Esophagus (tissue), 2 donors: ENCODE results near the gene SRRM1. TPM values are rescaled to one million over a fixed set of nuclear protein-coding genes. Genes with fewer than 3 reads are reported as not detected.
"Not testable (repeated sequence)": the region's sequence is repeated elsewhere in the genome, so short reads cannot be mapped to it uniquely, and the experiment has no call there.

ENCODE experiments used
- H3K27ac ChIP-seq, 2 donors: one replicate each; pipeline ENCODE4 v1.5.1; 2013; ENCODE audit warnings: low read depth in 2 of 2, mild to moderate bottlenecking in 2 of 2, inconsistent platforms in 1 of 2, low read length in 1 of 2, moderate library complexity in 1 of 2
- H3K27me3 ChIP-seq, 2 donors: one replicate each; pipeline ENCODE4 v1.6.1; 2013; ENCODE audit warnings: low read length in 2 of 2, control low read depth in 1 of 2, mild to moderate bottlenecking in 1 of 2; ENCODE audit not compliant: insufficient read depth in 2 of 2, control insufficient read depth in 1 of 2
- H3K36me3 ChIP-seq, 2 donors: one replicate each; pipeline ENCODE4 v1.6.1; 2013; ENCODE audit warnings: low read length in 1 of 2; ENCODE audit not compliant: control insufficient read depth in 2 of 2, insufficient read depth in 2 of 2
- H3K4me1 ChIP-seq, 2 donors: one replicate each; pipeline ENCODE4 v1.6.1; 2013; ENCODE audit warnings: low read length in 1 of 2; ENCODE audit not compliant: control insufficient read depth in 2 of 2, insufficient read depth in 2 of 2
- H3K4me3 ChIP-seq, 2 donors: one replicate each; pipeline ENCODE4 v1.5.1; 2013; ENCODE audit warnings: low read length in 2 of 2, mild to moderate bottlenecking in 2 of 2, low read depth in 1 of 2, moderate library complexity in 1 of 2
- H3K9me3 ChIP-seq, 2 donors: one replicate each; pipeline ENCODE4 v1.6.1; 2013; ENCODE audit warnings: mild to moderate bottlenecking in 2 of 2, low read depth in 1 of 2, low read length in 1 of 2, moderate library complexity in 1 of 2; ENCODE audit not compliant: control insufficient read depth in 2 of 2, insufficient read depth in 1 of 2
- WGBS, 2 donors: extraction: QIAGEN DNeasy Blood & Tissue Kit; methylation state at CpG; one replicate each; pipeline ENCODE4 v1.1.7; 2013; 5-methylcytosine and 5-hydroxymethylcytosine counted together
- polyA plus RNA-seq, 2 donors: library from polyadenylated mRNA; stranded (reverse); fragments of 200-250 nt; gene quantifications; one replicate each; pipeline ENCODE4 v1.2.3, GENCODE V29; 2013
- donor health status: healthy with polysubstance abuse.
- donor health status: Bipolar disorder and iron deficiency.

The SRRM1 gene
- polyA plus RNA-seq, 2 donors, result 28.8 to 37.6 TPM

- no peak overlapping the region for H3K27ac ChIP-seq
- no peaks in the 10 kb centered on the region for H3K27me3 ChIP-seq
- no peaks in the 10 kb centered on the region for H3K9me3 ChIP-seq
- 94 to 95% methylated on average over 29 to 31 of the region's 31 CpGs for WGBS, 2 donors
- H3K4me3 ChIP-seq, result no peak overlapping the region
- peaks cover 0 to 2% of the 10 kb centered on the region in 2 donors for H3K4me1 ChIP-seq
- no peaks in the 10 kb centered on the region for H3K36me3 ChIP-seq
Measured at GRCh38 chr1:24721533-24721932, 78.4 kb downstream of the SRRM1 start.

- not testable (repeated sequence) for H3K36me3 ChIP-seq, H3K27ac ChIP-seq, H3K4me1 ChIP-seq, H3K27me3 ChIP-seq, H3K4me3 ChIP-seq, H3K9me3 ChIP-seq
- WGBS, 2 donors, result 74 to 76% methylated on average over 21 of the region's 21 CpGs
Measured at GRCh38 chr1:24722073-24723035, 79.3 kb downstream of the SRRM1 start.

Other genes starting within 250 kb of the SRRM1 start
- gene STPG1, start 229.5 kb upstream of the SRRM1 start, polyA plus RNA-seq, result 1 to 10 TPM; 4.8 to 8.8 TPM
- gene NIPAL3, start 227.5 kb upstream of the SRRM1 start, polyA plus RNA-seq, result 10 to 100 TPM; 10.3 to 11.3 TPM
- 1 to 10 TPM; 9.5 to 10.0 TPM for gene RCAN3, start 140.5 kb upstream of the SRRM1 start, polyA plus RNA-seq
- gene NCMAP, start 87.2 kb upstream of the SRRM1 start, polyA plus RNA-seq, result under 1 TPM; 0.02 to 0.04 TPM
- gene CLIC4, start 102.1 kb downstream of the SRRM1 start, polyA plus RNA-seq, result 10 to 100 TPM; 15.3 to 29.8 TPM